WTC11 (cell line): ENCODE measurements around the gene BANK1. TPM values are rescaled to one million over a fixed set of nuclear protein-coding genes. Genes with fewer than 3 reads are reported as not detected.

Experiments
- ATAC-seq: fragments of 200-7000 bp; cut with Tn5 transposase; 2 replicates; pipeline ENCODE4 v1.10.0; 2021; ENCODE audit warnings: mild to moderate bottlenecking, moderate library complexity
- CTCF ChIA-PET: fragments of 300-600 bp; sonication (Branson Sonifier 250); formaldehyde crosslinking; loops from one replicate; lab custom pipeline; 2021; ENCODE audit warnings: antibody characterized with exemption; lab: Charles Lee
- POLR2A ChIA-PET: fragments of 350-600 bp; sonication (Branson Sonifier 250); formaldehyde crosslinking; loops from one replicate; lab custom pipeline; 2021; ENCODE audit warnings: antibody characterized with exemption; lab: Charles Lee
- DNase-seq: peaks from one replicate; pipeline ENCODE4 v3.0.0; 2021; ENCODE audit warnings: low spot score
- H3K27ac Mint-ChIP-seq: 2 replicates; pipeline ENCODE4 v1.8.0; 2021; ENCODE audit warnings: mixed read lengths
- H3K27me3 Mint-ChIP-seq: 2 replicates; pipeline ENCODE4 v1.8.0; 2021; ENCODE audit warnings: low read depth, mild to moderate bottlenecking, moderate library complexity, mixed read lengths
- H3K36me3 Mint-ChIP-seq: 2 replicates; pipeline ENCODE4 v1.8.0; 2021; ENCODE audit warnings: mixed read lengths
- H3K4me1 Mint-ChIP-seq: 2 replicates; pipeline ENCODE4 v1.8.0; 2022; ENCODE audit warnings: mixed read lengths
- H3K4me3 Mint-ChIP-seq: 2 replicates; pipeline ENCODE4 v1.8.0; 2021; ENCODE audit warnings: mild to moderate bottlenecking, moderate library complexity, mixed read lengths
- H3K9me3 Mint-ChIP-seq: 2 replicates; pipeline ENCODE4 v1.8.0; 2021; ENCODE audit warnings: mixed read lengths
- AR ChIP-seq: fragments of 250-450 bp; sonication (Bioruptor Pico); IDR thresholded peaks from 2 replicates; pipeline ENCODE4 v1.9.0; 2021; ENCODE audit warnings: mild to moderate bottlenecking
- CBFB ChIP-seq: sonication (generic); formaldehyde crosslinking; IDR thresholded peaks from 2 replicates; pipeline ENCODE4 v1.8.1; 2022; ENCODE audit warnings: mild to moderate bottlenecking, low read depth, missing genetic modification reagents
- ESRRA ChIP-seq: sonication (generic); formaldehyde crosslinking; IDR thresholded peaks from 2 replicates; pipeline ENCODE4 v1.8.1; 2022; ENCODE audit warnings: mild to moderate bottlenecking, missing genetic modification reagents, borderline replicate concordance
- FOXJ3 ChIP-seq: sonication (generic); formaldehyde crosslinking; IDR thresholded peaks from 2 replicates; pipeline ENCODE4 v1.9.0; 2021; ENCODE audit warnings: missing genetic modification reagents, mild to moderate bottlenecking, borderline replicate concordance
- FOXP4 ChIP-seq: sonication (generic); formaldehyde crosslinking; IDR thresholded peaks from 2 replicates; pipeline ENCODE4 v1.8.0; 2022; ENCODE audit warnings: mild to moderate bottlenecking, missing genetic modification reagents
- JAZF1 ChIP-seq: fragments of 250-450 bp; sonication (Bioruptor Pico); IDR thresholded peaks from 2 replicates; pipeline ENCODE4 v1.9.0; 2021; ENCODE audit warnings: moderate library complexity, mild to moderate bottlenecking, inconsistent platforms
- MLX ChIP-seq: sonication (generic); formaldehyde crosslinking; IDR thresholded peaks from 2 replicates; pipeline ENCODE4 v1.8.1; 2023; ENCODE audit warnings: mild to moderate bottlenecking, missing genetic modification reagents, moderate library complexity
- NFATC4 ChIP-seq: fragments of 250-450 bp; sonication (Bioruptor Pico); IDR thresholded peaks from 2 replicates; pipeline ENCODE4 v1.9.0; 2021; ENCODE audit warnings: mild to moderate bottlenecking
- NFYB ChIP-seq: sonication (generic); formaldehyde crosslinking; conservative IDR thresholded peaks from 2 replicates; pipeline ENCODE4 v1.8.0; 2022; ENCODE audit warnings: low read depth, missing genetic modification reagents
- NR3C1 ChIP-seq: sonication (generic); formaldehyde crosslinking; conservative IDR thresholded peaks from 2 replicates; pipeline ENCODE4 v1.8.1; 2023; ENCODE audit warnings: low read depth, mild to moderate bottlenecking, missing genetic modification reagents
- PRRX2 ChIP-seq: fragments of 250-450 bp; sonication (Bioruptor Pico); IDR thresholded peaks from 2 replicates; pipeline ENCODE4 v1.8.0; 2021; ENCODE audit warnings: mild to moderate bottlenecking
- RELA ChIP-seq: sonication (generic); formaldehyde crosslinking; IDR thresholded peaks from 2 replicates; pipeline ENCODE4 v1.8.1; 2022; ENCODE audit warnings: missing genetic modification reagents, mild to moderate bottlenecking, borderline replicate concordance
- RORB ChIP-seq: fragments of 250-450 bp; sonication (Bioruptor Pico); IDR thresholded peaks from 2 replicates; pipeline ENCODE4 v1.9.0; 2021; ENCODE audit warnings: mild to moderate bottlenecking
- SP1 ChIP-seq: sonication (generic); formaldehyde crosslinking; conservative IDR thresholded peaks from 2 replicates; pipeline ENCODE4 v1.8.1; 2022; ENCODE audit warnings: missing genetic modification reagents
- TEAD1 ChIP-seq: sonication (generic); formaldehyde crosslinking; IDR thresholded peaks from 2 replicates; pipeline ENCODE4 v1.8.0; 2022; ENCODE audit warnings: mild to moderate bottlenecking, missing genetic modification reagents
- TP53 ChIP-seq: sonication (generic); formaldehyde crosslinking; IDR thresholded peaks from 2 replicates; pipeline ENCODE4 v1.8.1; 2023; ENCODE audit warnings: mild to moderate bottlenecking, missing genetic modification reagents
- USF1 ChIP-seq: sonication (generic); formaldehyde crosslinking; IDR thresholded peaks from 2 replicates; pipeline ENCODE4 v1.8.0; 2022; ENCODE audit warnings: mild to moderate bottlenecking, missing genetic modification reagents
- ZNF232 ChIP-seq: sonication (generic); formaldehyde crosslinking; IDR thresholded peaks from 2 replicates; pipeline ENCODE4 v1.8.0; 2022; ENCODE audit warnings: mild to moderate bottlenecking, missing genetic modification reagents
- ZNF423 ChIP-seq: fragments of 250-450 bp; sonication (Bioruptor Pico); IDR thresholded peaks from 2 replicates; pipeline ENCODE4 v2.1.2; 2022; ENCODE audit warnings: mild to moderate bottlenecking, moderate library complexity
- ZNF512 ChIP-seq: sonication (generic); formaldehyde crosslinking; IDR thresholded peaks from 2 replicates; pipeline ENCODE4 v1.8.1; 2022; ENCODE audit warnings: missing genetic modification reagents, borderline replicate concordance
- total RNA-seq: library from RNA; stranded (reverse); gene quantifications from 3 replicates; pipeline ENCODE4 v1.2.3, GENCODE V29; 2021
- TF ChIP-seq, protein P1 (sequence below): sonication (generic); formaldehyde crosslinking; IDR thresholded peaks from 2 replicates; pipeline ENCODE4 v1.8.1; 2022; ENCODE audit warnings: low read depth, mild to moderate bottlenecking, moderate library complexity, missing genetic modification reagents, borderline replicate concordance

The BANK1 gene
- total RNA-seq, 1 experiment from 2014 or later: 0.68 TPM

GRCh38 chr4:101785486-101785885 lies 5.0 kb upstream of the BANK1 start:
- POLR2A ChIA-PET: no interaction called here
- Mint-ChIP-seq H3K9me3 (peaks cover 11% of the 10 kb centered on the region), H3K4me3 (no peak overlapping the region), H3K27me3 (peaks cover 3% of the 10 kb centered on the region; the same call in 1 of the 2 replicates), H3K4me1 (peaks cover 17% of the 10 kb centered on the region), H3K27ac (no peak overlapping the region), H3K36me3 (peaks cover 8% of the 10 kb centered on the region)
- CTCF ChIA-PET: interaction anchor here (1.2 kb wide), 1 partner anchor 645 kb away, joined by 5 read pairs; no protein-coding TSS in a partner anchor
- TF ChIP-seq, protein P1, sequence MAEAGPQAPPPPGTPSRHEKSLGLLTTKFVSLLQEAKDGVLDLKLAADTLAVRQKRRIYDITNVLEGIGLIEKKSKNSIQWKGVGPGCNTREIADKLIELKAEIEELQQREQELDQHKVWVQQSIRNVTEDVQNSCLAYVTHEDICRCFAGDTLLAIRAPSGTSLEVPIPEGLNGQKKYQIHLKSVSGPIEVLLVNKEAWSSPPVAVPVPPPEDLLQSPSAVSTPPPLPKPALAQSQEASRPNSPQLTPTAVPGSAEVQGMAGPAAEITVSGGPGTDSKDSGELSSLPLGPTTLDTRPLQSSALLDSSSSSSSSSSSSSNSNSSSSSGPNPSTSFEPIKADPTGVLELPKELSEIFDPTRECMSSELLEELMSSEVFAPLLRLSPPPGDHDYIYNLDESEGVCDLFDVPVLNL (CRISPR knock-in tag): no peak
- TF ChIP-seq ZNF512: no peak
- TF ChIP-seq NFYB (CRISPR knock-in tag): no peak
- TF ChIP-seq AR (CRISPR knock-in tag): no peak
- TF ChIP-seq USF1: no peak
- TF ChIP-seq TP53: no peak
- TF ChIP-seq RELA: no peak
- no peak for TF ChIP-seq CBFB (CRISPR knock-in tag)
- no peak for TF ChIP-seq FOXP4
- TF ChIP-seq ZNF423 (CRISPR knock-in tag): no peak
- TF ChIP-seq MLX (CRISPR knock-in tag): no peak
- no peak for TF ChIP-seq SP1 (CRISPR knock-in tag)
- TF ChIP-seq NFATC4: no peak
- TF ChIP-seq TEAD1: no peak
- TF ChIP-seq ESRRA (CRISPR knock-in tag): no peak
- ATAC-seq: no peak
- DNase-seq: no peak

GRCh38 chr4:101787701-101788316 lies 2.7 kb upstream of the BANK1 start:
- Mint-ChIP-seq H3K4me1 (peaks cover 22% of the 10 kb centered on the region), H3K36me3 (peaks cover 8% of the 10 kb centered on the region), H3K4me3 (no peak overlapping the region), H3K9me3 (peaks cover 11% of the 10 kb centered on the region), H3K27ac (no peak overlapping the region), H3K27me3 (peaks cover 3% of the 10 kb centered on the region; the same call in 1 of the 2 replicates)
- ATAC-seq (no peak), DNase-seq (no peak)
- ChIA-PET CTCF (no interaction called here), POLR2A (no interaction called here)
- no peak for TF ChIP-seq PRRX2 (CRISPR knock-in tag)
- no peak for TF ChIP-seq JAZF1 (CRISPR knock-in tag)
- no peak for TF ChIP-seq RORB (CRISPR knock-in tag)
- no peak for TF ChIP-seq ZNF232 (CRISPR knock-in tag)
- TF ChIP-seq TEAD1: no peak
- TF ChIP-seq FOXJ3 (CRISPR knock-in tag): no peak
- TF ChIP-seq NR3C1 (CRISPR knock-in tag): no peak
- TF ChIP-seq FOXP4: no peak
